Measurements from ENCODE around the gene PTPRU.

Gene PTPRU

GRCh38 chr1:29249170-29249691, 12.9 kb downstream of the PTPRU start:
- Histone ChIP-seq H3F3A (ENCODE audit: insufficient read depth, low read length) (no peaks in the 10 kb centered on the region), H3K36me3 (replicated peaks; ENCODE audit: insufficient read depth, low read length) (no peaks in the 10 kb centered on the region), H4K20me1 (ENCODE audit: insufficient read depth, low read length) (no peaks in the 10 kb centered on the region), H3K9me3 (replicated peaks; ENCODE audit: insufficient read depth, low read length) (no peaks in the 10 kb centered on the region), H3K4me1 (ENCODE audit: low read length) (no peaks in the 10 kb centered on the region), H3K79me2 (ENCODE audit: low read length) (no peaks in the 10 kb centered on the region), H3K4me2 (ENCODE audit: low read depth, low read length) (no peak overlapping the region), H3K27me3 (replicated peaks; ENCODE audit: insufficient read depth, low read length) (peaks cover 84% of the 10 kb centered on the region), H3K9me2 (replicated peaks; ENCODE audit: insufficient read depth, low read length) (no peaks in the 10 kb centered on the region), H2AFZ (ENCODE audit: low read length) (no peak overlapping the region), H3K4me3 (ENCODE audit: low read length) (no peak overlapping the region), H3K27ac (ENCODE audit: low read length) (no peak overlapping the region), H3K9ac (ENCODE audit: low read length) (no peak overlapping the region)
- TF ChIP-seq EZH2phosphoT487 (IDR thresholded peaks at IDR 0.05; ENCODE audit: low read length) (no peak), CTCF (IDR thresholded peaks at IDR 0.05; ENCODE audit: low read length) (no peak), EZH2 (optimal IDR thresholded peaks at IDR 0.05; ENCODE audit: low read depth, low read length) (no peak)
- no peak for DNase-seq

- Histone ChIP-seq H3K79me2 (ENCODE audit: low read length) (no peaks in the 10 kb centered on the region), H3F3A (ENCODE audit: insufficient read depth, low read length) (no peaks in the 10 kb centered on the region), H2AFZ (ENCODE audit: low read length) (no peak overlapping the region), H3K4me3 (ENCODE audit: low read length) (no peak overlapping the region), H4K20me1 (ENCODE audit: insufficient read depth, low read length) (no peaks in the 10 kb centered on the region), H3K4me2 (ENCODE audit: low read depth, low read length) (no peak overlapping the region), H3K27me3 (replicated peaks; ENCODE audit: insufficient read depth, low read length) (peaks cover 83% of the 10 kb centered on the region), H3K9me2 (replicated peaks; ENCODE audit: insufficient read depth, low read length) (no peaks in the 10 kb centered on the region), H3K36me3 (replicated peaks; ENCODE audit: insufficient read depth, low read length) (no peaks in the 10 kb centered on the region), H3K9me3 (replicated peaks; ENCODE audit: insufficient read depth, low read length) (no peaks in the 10 kb centered on the region), H3K27ac (ENCODE audit: low read length) (no peak overlapping the region), H3K9ac (ENCODE audit: low read length) (no peak overlapping the region), H3K4me1 (ENCODE audit: low read length) (no peaks in the 10 kb centered on the region)
- TF ChIP-seq CTCF (IDR thresholded peaks at IDR 0.05; ENCODE audit: low read length) (no peak), EZH2phosphoT487 (IDR thresholded peaks at IDR 0.05; ENCODE audit: low read length) (no peak), EZH2 (optimal IDR thresholded peaks at IDR 0.05; ENCODE audit: low read depth, low read length) (no peak)
- DNase-seq = no peak
Observed at GRCh38 chr1:29249951-29250581, 13.7 kb downstream of the PTPRU start.

- H3K4me3 ChIP-seq (ENCODE audit: low read length) = no peak overlapping the region
- peaks cover 83% of the 10 kb centered on the region for H3K27me3 ChIP-seq (replicated peaks; ENCODE audit: insufficient read depth, low read length)
- no peak overlapping the region for H3K9ac ChIP-seq (ENCODE audit: low read length)
- no peaks in the 10 kb centered on the region for H3K79me2 ChIP-seq (ENCODE audit: low read length)
- no peak overlapping the region for H2AFZ ChIP-seq (ENCODE audit: low read length)
- H3K36me3 ChIP-seq (replicated peaks; ENCODE audit: insufficient read depth, low read length) = no peaks in the 10 kb centered on the region
- H3K9me2 ChIP-seq (replicated peaks; ENCODE audit: insufficient read depth, low read length) = no peaks in the 10 kb centered on the region
- no peaks in the 10 kb centered on the region for H3K4me1 ChIP-seq (ENCODE audit: low read length)
- H3K4me2 ChIP-seq (ENCODE audit: low read depth, low read length) = no peak overlapping the region
- no peak for TF ChIP-seq EZH2 (optimal IDR thresholded peaks at IDR 0.05; ENCODE audit: low read depth, low read length)
- TF ChIP-seq EZH2phosphoT487 (IDR thresholded peaks at IDR 0.05; ENCODE audit: low read length) = no peak
- TF ChIP-seq CTCF (IDR thresholded peaks at IDR 0.05; ENCODE audit: low read length) = no peak
- no peaks in the 10 kb centered on the region for H3K9me3 ChIP-seq (replicated peaks; ENCODE audit: insufficient read depth, low read length)
- DNase-seq = no peak
- H3K27ac ChIP-seq (ENCODE audit: low read length) = no peak overlapping the region
- H4K20me1 ChIP-seq (ENCODE audit: insufficient read depth, low read length) = no peaks in the 10 kb centered on the region
- no peaks in the 10 kb centered on the region for H3F3A ChIP-seq (ENCODE audit: insufficient read depth, low read length)
Observed at GRCh38 chr1:29251164-29252124, 15.1 kb downstream of the PTPRU start.
